Measurements from ENCODE around the gene AFAP1. TPM values are rescaled to one million over a fixed set of nuclear protein-coding genes. Genes with fewer than 3 reads are reported as not detected.

Gene AFAP1
- total RNA-seq, 1 experiment from 2014 or later, result 27.6 TPM

GRCh38 chr4:7971159-7971631 is 31.5 kb upstream of the AFAP1 start:
- no peak for TF ChIP-seq CTCF (IDR thresholded peaks at IDR 0.05; ENCODE audit: insufficient read depth in 1 of 2, low read depth in 1 of 2, low read length in 1 of 2, severe bottlenecking in 1 of 2, unreplicated experiment in 1 of 2)
- Histone ChIP-seq H3K9me3 (no peaks in the 10 kb centered on the region), H3K4me3 (ENCODE audit: low read depth, low read length) (no peak overlapping the region), H3K4me1 (peaks cover 55% of the 10 kb centered on the region), H3K27me3 (replicated peaks; ENCODE audit: control insufficient read depth, insufficient read depth, low read length) (no peaks in the 10 kb centered on the region), H3K36me3 (ENCODE audit: control insufficient read depth, insufficient read depth, low read length) (no peaks in the 10 kb centered on the region)
- DNase-seq, result no peak
- intact Hi-C loops (cut with micrococcal nuclease; ENCODE audit: unreplicated experiment), result no loop called here
- no peak overlapping the region for H3K4me3 Mint-ChIP-seq (ENCODE audit: unreplicated experiment)
- H3K27me3 Mint-ChIP-seq (ENCODE audit: insufficient read depth, unreplicated experiment), result no peaks in the 10 kb centered on the region
- BruUV-seq (replicated peaks), result no TSS peak
- peaks cover 36% of the 10 kb centered on the region for H3K4me1 Mint-ChIP-seq (ENCODE audit: low read depth, unreplicated experiment)
- ChIA-PET POLR2A (interaction anchor here (0.5 kb wide), 1 partner anchor 31 kb away, joined by 3 read pairs; no protein-coding TSS in a partner anchor), CTCF (no interaction called here)
- H3K36me3 Mint-ChIP-seq (ENCODE audit: insufficient read depth, unreplicated experiment), result peaks cover 20% of the 10 kb centered on the region
- peak overlapping the region; percentile 97 for H3K27ac Mint-ChIP-seq (ENCODE audit: unreplicated experiment)
- H3K9me3 Mint-ChIP-seq (ENCODE audit: unreplicated experiment), result no peaks in the 10 kb centered on the region

- no peaks in the 10 kb centered on the region for H3K27me3 Mint-ChIP-seq (ENCODE audit: insufficient read depth, unreplicated experiment)
- no peak for DNase-seq
- no peaks in the 10 kb centered on the region for H3K27me3 ChIP-seq (replicated peaks; ENCODE audit: control insufficient read depth, insufficient read depth, low read length)
- peaks cover 55% of the 10 kb centered on the region for H3K4me1 ChIP-seq
- CTCF ChIA-PET, result no interaction called here
- no peaks in the 10 kb centered on the region for H3K36me3 ChIP-seq (ENCODE audit: control insufficient read depth, insufficient read depth, low read length)
- peaks cover 38% of the 10 kb centered on the region for H3K4me1 Mint-ChIP-seq (ENCODE audit: low read depth, unreplicated experiment)
- POLR2A ChIA-PET, result no interaction called here
- H3K4me3 ChIP-seq (ENCODE audit: low read depth, low read length), result no peak overlapping the region
- no TSS peak for BruUV-seq (replicated peaks)
- peaks cover 19% of the 10 kb centered on the region for H3K36me3 Mint-ChIP-seq (ENCODE audit: insufficient read depth, unreplicated experiment)
- no peaks in the 10 kb centered on the region for H3K9me3 ChIP-seq
- no peak for TF ChIP-seq CTCF (IDR thresholded peaks at IDR 0.05; ENCODE audit: insufficient read depth in 1 of 2, low read depth in 1 of 2, low read length in 1 of 2, severe bottlenecking in 1 of 2, unreplicated experiment in 1 of 2)
- intact Hi-C loops (cut with micrococcal nuclease; ENCODE audit: unreplicated experiment), result no loop called here
- no peaks in the 10 kb centered on the region for H3K9me3 Mint-ChIP-seq (ENCODE audit: unreplicated experiment)
- H3K27ac Mint-ChIP-seq (ENCODE audit: unreplicated experiment), result peak overlapping the region; percentile 97
- H3K4me3 Mint-ChIP-seq (ENCODE audit: unreplicated experiment), result peak overlapping the region; percentile 36
Measured at GRCh38 chr4:7970361-7970946, 30.8 kb upstream of the AFAP1 start.

- Histone ChIP-seq H3K4me3 (ENCODE audit: low read depth, low read length) (no peak overlapping the region), H3K9me3 (no peaks in the 10 kb centered on the region), H3K27me3 (replicated peaks; ENCODE audit: control insufficient read depth, insufficient read depth, low read length) (no peaks in the 10 kb centered on the region), H3K36me3 (ENCODE audit: control insufficient read depth, insufficient read depth, low read length) (no peaks in the 10 kb centered on the region), H3K4me1 (peaks cover 52% of the 10 kb centered on the region)
- BruUV-seq (replicated peaks), result no TSS peak
- H3K9me3 Mint-ChIP-seq (ENCODE audit: unreplicated experiment), result no peaks in the 10 kb centered on the region
- no peaks in the 10 kb centered on the region for H3K27me3 Mint-ChIP-seq (ENCODE audit: insufficient read depth, unreplicated experiment)
- intact Hi-C loops (cut with micrococcal nuclease; ENCODE audit: unreplicated experiment), result no loop called here
- H3K4me1 Mint-ChIP-seq (ENCODE audit: low read depth, unreplicated experiment), result peaks cover 39% of the 10 kb centered on the region
- H3K27ac Mint-ChIP-seq (ENCODE audit: unreplicated experiment), result no peak overlapping the region
- ChIA-PET POLR2A (no interaction called here), CTCF (no interaction called here)
- DNase-seq, result no peak
- TF ChIP-seq CTCF (IDR thresholded peaks at IDR 0.05; ENCODE audit: insufficient read depth in 1 of 2, low read depth in 1 of 2, low read length in 1 of 2, severe bottlenecking in 1 of 2, unreplicated experiment in 1 of 2), result no peak
- peaks cover 16% of the 10 kb centered on the region for H3K36me3 Mint-ChIP-seq (ENCODE audit: insufficient read depth, unreplicated experiment)
- no peak overlapping the region for H3K4me3 Mint-ChIP-seq (ENCODE audit: unreplicated experiment)
Measured at GRCh38 chr4:7968262-7968896, 28.7 kb upstream of the AFAP1 start.

Measured in Caco-2 (cell line).